ENCODE results near the gene RNU5B-1. TPM values are rescaled to one million over a fixed set of nuclear protein-coding genes. Genes with fewer than 3 reads are reported as not detected.
A peak's percentile ranks its signal among the peaks of the same experiment; 100 is the strongest.

The RNU5B-1 gene
- total RNA-seq, result not detected

DNA sequence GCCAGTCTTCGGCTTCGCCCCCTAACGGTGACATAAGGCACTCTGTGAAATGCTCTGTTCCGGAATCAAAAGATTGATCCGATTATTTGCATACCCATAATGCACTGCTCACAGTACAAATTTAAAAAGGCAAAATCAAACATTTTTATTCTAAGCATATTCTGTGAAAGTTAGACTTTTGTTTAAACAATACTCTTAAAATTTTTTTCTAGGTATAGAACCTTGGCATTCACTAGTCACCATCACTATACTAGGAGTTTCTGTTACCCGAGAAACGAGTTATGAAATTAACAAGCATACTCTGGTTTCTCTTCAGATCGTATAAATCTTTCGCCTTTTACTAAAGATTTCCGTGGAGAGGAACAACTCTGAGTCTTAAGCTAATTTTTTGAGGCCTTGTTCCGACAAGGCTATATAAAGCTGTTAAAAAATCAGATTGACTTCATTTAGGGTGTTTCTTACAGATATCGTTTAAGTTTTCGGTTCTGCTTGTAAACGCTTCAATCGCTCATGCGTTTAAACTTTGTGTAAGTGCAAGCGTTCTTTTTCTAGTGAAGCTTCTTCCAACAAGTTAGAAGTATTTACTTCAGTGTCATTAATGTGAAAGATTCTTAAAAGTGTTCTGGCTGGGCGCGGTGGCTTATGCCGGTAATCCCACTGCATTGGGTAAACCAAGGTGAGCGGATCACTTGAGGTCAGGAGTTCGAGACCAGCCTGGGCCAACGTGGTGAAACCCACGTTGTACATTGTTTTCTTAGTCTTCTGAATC lies at the start of gene RNU5B-1:
RNU5B-1 (plus strand) TSS at position 297 of the 769 bp plus-strand sequence.
- Histone ChIP-seq H3K9me3 (no peaks in the 10 kb centered on the region), H3K4me3 (replicated peaks in 1 of 3) (peak within 1 kb of the TSS in 2 of 3 donors; percentile 29), H3K27me3 (no peaks in the 10 kb centered on the region), H3K4me1 (peaks cover 4 to 12% of the 10 kb centered on the region in 2 donors), H3K27ac (peak within 1 kb of the TSS; percentile 88 to 99 (median 94)), H3K36me3 (no peaks in the 10 kb centered on the region)
- intact Hi-C loops (cut with DNase I), result no loop called here
- peak; percentile 75 to 76 for DNase-seq
- TF ChIP-seq, protein P1, sequence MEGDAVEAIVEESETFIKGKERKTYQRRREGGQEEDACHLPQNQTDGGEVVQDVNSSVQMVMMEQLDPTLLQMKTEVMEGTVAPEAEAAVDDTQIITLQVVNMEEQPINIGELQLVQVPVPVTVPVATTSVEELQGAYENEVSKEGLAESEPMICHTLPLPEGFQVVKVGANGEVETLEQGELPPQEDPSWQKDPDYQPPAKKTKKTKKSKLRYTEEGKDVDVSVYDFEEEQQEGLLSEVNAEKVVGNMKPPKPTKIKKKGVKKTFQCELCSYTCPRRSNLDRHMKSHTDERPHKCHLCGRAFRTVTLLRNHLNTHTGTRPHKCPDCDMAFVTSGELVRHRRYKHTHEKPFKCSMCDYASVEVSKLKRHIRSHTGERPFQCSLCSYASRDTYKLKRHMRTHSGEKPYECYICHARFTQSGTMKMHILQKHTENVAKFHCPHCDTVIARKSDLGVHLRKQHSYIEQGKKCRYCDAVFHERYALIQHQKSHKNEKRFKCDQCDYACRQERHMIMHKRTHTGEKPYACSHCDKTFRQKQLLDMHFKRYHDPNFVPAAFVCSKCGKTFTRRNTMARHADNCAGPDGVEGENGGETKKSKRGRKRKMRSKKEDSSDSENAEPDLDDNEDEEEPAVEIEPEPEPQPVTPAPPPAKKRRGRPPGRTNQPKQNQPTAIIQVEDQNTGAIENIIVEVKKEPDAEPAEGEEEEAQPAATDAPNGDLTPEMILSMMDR (IDR thresholded peaks at IDR 0.05), result peak; percentile 68 to 94 (median 84)
- peak; percentile 93 to 95 for TF ChIP-seq POLR2A (IDR thresholded peaks at IDR 0.05)
- 0 to 1% methylated on average over 24 of the region's 24 CpGs for WGBS, 2 donors

DNA sequence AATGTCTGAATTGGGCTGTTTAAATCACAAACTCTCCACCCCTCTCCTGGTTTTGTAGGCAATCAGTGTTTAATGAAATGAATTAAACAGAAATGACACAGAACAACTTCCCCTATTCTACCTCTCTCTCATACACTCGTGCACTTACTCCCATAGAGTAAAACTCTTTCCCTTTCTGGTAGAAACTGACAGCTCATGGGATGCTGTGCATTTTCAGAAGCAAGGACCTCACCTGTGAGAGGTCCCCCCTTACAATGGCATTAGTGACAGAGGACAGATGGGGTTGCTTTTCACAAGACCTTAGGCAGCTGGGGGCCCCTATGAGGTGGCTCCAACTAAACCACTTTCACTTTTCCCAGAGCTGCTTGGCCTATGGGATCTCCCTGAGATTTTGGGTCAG lies 49.7 kb upstream of the RNU5B-1 start:
- intact Hi-C loops (cut with DNase I), result no loop called here
- Histone ChIP-seq H3K4me1 (no peaks in the 10 kb centered on the region), H3K36me3 (peaks cover 5 to 9% of the 10 kb centered on the region in 2 donors), H3K9me3 (no peaks in the 10 kb centered on the region), H3K27me3 (no peaks in the 10 kb centered on the region), H3K27ac (no peak overlapping the region), H3K4me3 (replicated peaks in 1 of 3) (no peak overlapping the region)
- DNase-seq, result no peak
- TF ChIP-seq, protein P1 (IDR thresholded peaks at IDR 0.05), result no peak
- no peak for TF ChIP-seq POLR2A (IDR thresholded peaks at IDR 0.05)
- WGBS, 2 donors, result 87 to 90% methylated on average over 1 of the region's 1 CpG

DNA sequence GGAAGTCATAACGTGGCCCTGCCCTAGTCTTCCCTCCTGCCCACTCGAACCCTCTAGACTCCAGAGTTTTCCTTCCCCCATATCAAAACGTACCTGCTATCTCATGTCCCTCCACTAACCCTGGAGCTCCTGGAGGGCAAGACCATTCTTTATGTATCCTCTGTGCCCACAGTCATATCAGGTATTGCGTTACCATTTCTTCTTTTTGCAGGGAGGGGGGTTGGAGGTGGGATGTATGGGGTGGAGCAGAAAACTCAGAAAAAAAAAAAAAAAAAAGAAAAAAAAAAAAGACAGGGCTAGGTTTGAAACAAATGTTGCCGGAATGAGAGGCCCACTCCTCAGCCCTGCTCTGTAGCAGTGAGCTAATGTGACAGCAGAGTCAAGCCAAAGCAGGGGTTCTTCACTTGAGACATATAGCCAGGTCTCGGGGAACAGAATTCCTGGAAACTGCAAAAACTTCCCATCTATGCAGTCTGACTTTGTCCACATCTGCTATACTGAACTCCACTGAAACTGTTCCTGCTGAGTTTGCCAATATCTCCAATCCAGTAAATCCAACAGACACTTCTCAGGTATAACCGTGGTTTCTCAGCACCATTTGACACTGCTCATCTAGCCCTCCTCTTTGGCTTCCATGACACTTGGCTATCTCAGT lies 48.9 kb upstream of the RNU5B-1 start:
- Histone ChIP-seq H3K27ac (no peak overlapping the region), H3K4me3 (replicated peaks in 1 of 3) (no peak overlapping the region), H3K9me3 (no peaks in the 10 kb centered on the region), H3K36me3 (peaks cover 12 to 18% of the 10 kb centered on the region in 2 donors), H3K27me3 (no peaks in the 10 kb centered on the region), H3K4me1 (no peaks in the 10 kb centered on the region)
- WGBS, 2 donors, result 93 to 95% methylated on average over 7 of the region's 7 CpGs
- no peak for DNase-seq
- TF ChIP-seq, protein P1 (IDR thresholded peaks at IDR 0.05), result no peak
- no peak for TF ChIP-seq POLR2A (IDR thresholded peaks at IDR 0.05)
- intact Hi-C loops (cut with DNase I), result no loop called here

DNA sequence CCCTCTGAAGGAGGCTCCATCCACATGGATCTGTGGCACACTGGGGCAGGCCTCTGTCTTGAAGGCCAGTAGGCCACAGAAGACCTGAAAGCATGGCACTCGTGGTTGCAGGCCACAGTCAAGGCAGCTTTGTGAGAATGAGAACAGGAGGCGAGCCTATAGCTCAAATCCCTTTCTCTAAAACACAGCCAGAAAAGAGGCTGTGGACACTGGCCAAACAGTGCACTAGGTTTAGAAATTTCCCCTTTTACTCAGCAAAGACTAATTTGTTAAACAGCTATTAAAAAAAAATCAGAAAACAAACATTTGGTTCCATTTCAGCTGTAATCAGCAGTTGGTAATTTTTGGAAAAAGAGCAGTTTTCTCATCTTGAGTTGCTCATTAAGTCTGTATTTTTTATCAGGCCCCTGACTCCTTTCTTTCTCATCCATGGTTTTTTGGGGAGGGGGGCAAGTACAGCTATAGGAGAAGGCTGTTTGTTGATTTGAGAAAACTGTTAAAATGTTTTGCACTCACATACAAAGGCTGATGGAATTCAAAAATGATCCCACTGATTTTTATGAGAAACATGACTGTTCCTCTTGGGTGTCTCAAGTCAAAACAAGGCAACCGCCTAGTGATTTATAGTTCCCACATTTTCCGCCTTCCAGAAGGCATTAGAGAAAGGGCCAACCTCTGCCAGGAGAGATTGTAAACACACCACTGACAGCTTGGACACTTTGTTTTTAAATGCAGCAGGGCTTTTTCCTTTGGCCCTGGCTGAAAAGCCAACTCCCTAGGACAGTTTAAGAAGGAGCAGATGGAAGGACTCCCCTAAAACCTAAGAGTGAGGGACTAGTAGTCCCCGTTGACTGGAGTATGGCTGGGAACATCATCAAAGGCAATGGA lies 45.9 kb upstream of the RNU5B-1 start:
- Histone ChIP-seq H3K36me3 (peaks cover 17 to 23% of the 10 kb centered on the region in 2 donors), H3K9me3 (no peaks in the 10 kb centered on the region), H3K27ac (no peak overlapping the region), H3K4me3 (replicated peaks in 1 of 3) (no peak overlapping the region), H3K4me1 (no peaks in the 10 kb centered on the region), H3K27me3 (no peaks in the 10 kb centered on the region)
- DNase-seq, result no peak
- intact Hi-C loops (cut with DNase I), result no loop called here
- WGBS, 2 donors, result 79 to 87% methylated on average over 5 of the region's 5 CpGs
- no peak for TF ChIP-seq POLR2A (IDR thresholded peaks at IDR 0.05)
- TF ChIP-seq, protein P1 (IDR thresholded peaks at IDR 0.05), result no peak

Measured in thyroid gland (tissue), 4 donors.